ENCODE data around the gene RAI14.

GRCh38 chr5:34682926-34683623, 26.9 kb downstream of the RAI14 start:
- TF ChIP-seq CTCF (IDR thresholded peaks at IDR 0.05 in 4 of 5, conservative IDR thresholded peaks at IDR 0.05 in 1 of 5) (no peak), POLR2A (IDR thresholded peaks at IDR 0.05) (no peak)
